GM12872 (cell line): Measurements from ENCODE around the gene CYSLTR2.

Source experiments
- CTCF ChIP-seq: IDR thresholded peaks from 3 replicates; pipeline ENCODE4 v1.5.1; 2011; ENCODE audit warnings: low read depth, mild to moderate bottlenecking, low read length, moderate library complexity; ENCODE audit not compliant: insufficient read depth

The CYSLTR2 gene

DNA sequence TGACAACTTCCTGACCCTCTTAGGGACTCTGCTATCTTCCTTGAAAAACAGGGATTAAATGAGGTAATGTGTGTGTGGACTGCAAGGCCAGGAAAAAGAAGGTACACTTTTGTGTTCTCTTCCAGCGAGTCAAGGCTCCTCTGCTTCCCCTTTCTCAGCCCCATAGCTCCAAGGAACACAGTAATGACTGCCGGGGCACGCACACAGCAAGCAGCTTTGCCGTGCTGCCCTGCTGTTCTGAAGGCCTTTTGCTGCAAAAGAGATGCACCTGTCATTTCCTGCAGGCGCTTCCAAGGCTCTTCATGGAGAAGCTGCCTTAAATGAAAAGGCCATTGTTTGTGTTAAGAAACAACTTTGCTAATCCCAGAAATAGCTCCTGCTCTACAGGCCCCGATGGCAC is 84.6 kb downstream of the CYSLTR2 start:
- no peak for TF ChIP-seq CTCF

DNA sequence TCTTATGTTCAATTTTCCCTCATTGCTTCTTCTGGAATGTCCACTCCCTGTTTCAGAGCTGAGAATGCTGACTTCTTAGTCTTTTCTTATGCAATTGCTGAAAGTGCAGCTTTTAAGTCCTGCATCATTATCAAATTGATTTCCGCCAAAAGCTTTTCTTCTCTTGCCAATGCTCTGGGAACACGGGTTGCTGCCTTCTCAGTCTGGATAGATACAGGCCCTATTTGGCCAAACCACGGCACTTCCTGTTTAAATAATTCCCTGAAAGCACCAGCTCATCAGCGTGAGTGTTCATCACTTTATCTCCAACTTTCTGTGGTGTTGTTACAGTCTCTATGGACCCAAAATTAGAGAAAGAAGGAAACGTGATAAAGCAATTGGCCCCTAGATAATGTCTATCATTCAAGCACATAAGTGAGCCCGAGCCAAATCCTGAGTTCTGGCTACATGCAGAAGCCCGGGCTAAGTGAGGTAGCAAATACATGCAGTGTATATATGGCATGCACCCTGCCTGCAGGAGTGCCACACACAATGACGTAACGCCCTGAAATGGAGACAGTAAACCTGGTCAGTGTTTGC is 85.7 kb downstream of the CYSLTR2 start:
- TF ChIP-seq CTCF: no peak

DNA sequence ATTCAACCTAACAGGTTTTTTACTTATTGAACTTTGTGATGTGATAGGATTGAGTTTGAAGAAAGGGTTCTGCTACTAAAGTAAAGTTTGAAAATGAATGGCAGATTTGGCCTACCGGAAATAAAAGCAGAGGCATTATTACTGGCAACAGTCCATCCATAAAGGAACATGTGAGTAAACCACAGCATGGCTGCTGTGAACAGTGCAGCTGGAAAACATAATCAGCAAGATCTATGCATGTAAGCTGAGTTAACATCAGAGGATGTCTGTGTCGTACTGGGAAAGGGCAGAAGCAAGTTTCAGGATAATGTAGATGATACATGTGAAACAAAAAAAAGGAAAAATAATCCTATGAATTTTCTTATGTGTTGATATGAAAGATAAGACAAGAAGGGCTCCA is 87.6 kb downstream of the CYSLTR2 start:
- no peak for TF ChIP-seq CTCF

DNA sequence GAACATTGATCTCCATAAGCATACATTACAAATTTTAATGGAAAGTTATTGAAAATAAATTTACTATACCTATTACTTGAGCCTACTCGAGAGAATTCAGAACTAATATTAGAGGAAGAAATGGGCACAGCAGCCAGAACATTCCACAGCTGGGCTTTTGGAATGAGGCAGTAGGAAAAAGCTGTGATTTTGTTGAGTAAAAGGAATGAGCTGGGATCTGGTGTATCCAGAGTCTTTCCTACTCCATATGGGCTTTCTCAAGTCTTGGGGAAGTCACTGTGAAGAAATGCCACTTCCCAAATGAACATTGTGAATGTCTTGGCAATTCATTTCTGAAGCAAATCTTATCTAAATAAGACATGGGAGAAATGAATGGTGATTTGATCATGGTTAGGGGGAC is 93.1 kb downstream of the CYSLTR2 start:
- TF ChIP-seq CTCF: no peak

DNA sequence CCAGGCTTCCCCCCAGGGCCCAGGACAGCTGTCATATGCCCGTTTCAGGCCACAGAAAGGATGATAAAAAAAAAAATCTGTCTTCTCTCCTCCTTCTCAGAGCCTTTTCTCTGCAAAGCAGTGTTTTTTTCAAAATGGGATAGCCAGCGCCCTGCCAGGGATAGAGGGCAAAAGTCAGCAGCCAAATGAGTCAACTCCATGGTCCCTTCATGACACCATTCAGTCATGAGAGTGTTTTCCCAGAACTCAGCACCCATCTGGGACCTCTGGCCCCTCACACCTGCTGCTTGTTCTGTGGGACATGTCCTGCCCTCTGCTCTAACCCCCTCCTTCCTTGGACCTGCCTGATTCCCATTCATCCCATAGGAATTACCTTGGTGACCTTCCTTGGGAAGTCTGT is 95.0 kb downstream of the CYSLTR2 start:
- no peak for TF ChIP-seq CTCF

- TF ChIP-seq CTCF: no peak
Observed at GRCh38 chr13:48749144-48749543, 95.4 kb downstream of the CYSLTR2 start.

GRCh38 chr13:48749699-48750473 is 96.2 kb downstream of the CYSLTR2 start:
- peak; percentile 70 for TF ChIP-seq CTCF
